Measurements from ENCODE around the gene RXFP4. TPM values are rescaled to one million over a fixed set of nuclear protein-coding genes. Genes with fewer than 3 reads are reported as not detected.
"Not testable (repeated sequence)": the region's sequence is repeated elsewhere in the genome, so short reads cannot be mapped to it uniquely, and the experiment has no call there.

RXFP4 gene
- polyA plus RNA-seq, 1 donor (not counting 4 experiments of a cell fraction or from before 2014, with no cell fraction given), result not detected

DNA sequence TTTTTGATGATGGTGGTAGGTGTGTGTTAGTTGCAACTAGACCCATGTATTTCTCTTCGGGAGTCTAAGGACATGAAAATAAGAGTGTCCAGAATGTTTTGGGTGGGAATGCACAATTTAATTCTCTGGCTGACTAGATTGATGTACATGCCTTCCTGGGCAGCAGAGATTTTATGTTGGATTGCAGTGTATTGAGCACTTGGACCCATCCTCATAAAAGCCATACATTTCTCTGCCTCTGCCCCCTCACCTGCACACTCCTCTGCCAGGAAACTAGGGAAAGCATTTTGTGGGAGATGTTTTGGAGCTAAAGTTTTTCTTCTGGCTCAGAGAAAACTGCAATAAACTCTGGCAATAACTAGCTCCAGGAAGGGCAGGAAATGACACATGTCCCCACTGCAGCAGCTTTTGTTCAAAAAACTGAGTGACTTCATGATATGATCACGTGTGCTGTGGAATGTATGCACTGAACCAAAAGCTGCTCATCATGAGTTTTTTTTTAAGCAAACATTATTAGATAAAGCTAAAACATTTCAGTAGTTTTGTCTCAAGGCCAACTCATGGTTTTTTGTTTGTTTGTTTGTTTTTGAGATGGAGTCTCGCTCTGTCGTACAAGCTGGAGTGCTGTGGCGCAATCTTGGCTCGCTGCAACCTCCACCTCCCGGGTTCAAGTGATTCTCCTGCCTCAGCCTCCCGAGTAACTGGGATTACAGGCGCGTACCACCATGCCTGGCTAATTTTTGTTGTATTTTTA, 47.9 kb upstream of the RXFP4 start:
- H3K9me1 ChIP-seq (ENCODE audit: control insufficient read depth, extremely low read depth, insufficient read depth, low read length), result no peaks in the 10 kb centered on the region
- no peaks in the 10 kb centered on the region for H3K79me2 ChIP-seq (ENCODE audit: control insufficient read depth, insufficient read depth, low read length)
- TF ChIP-seq EZH2 (IDR thresholded peaks at IDR 0.05; ENCODE audit: low read length), result no peak
- TF ChIP-seq, protein P1, sequence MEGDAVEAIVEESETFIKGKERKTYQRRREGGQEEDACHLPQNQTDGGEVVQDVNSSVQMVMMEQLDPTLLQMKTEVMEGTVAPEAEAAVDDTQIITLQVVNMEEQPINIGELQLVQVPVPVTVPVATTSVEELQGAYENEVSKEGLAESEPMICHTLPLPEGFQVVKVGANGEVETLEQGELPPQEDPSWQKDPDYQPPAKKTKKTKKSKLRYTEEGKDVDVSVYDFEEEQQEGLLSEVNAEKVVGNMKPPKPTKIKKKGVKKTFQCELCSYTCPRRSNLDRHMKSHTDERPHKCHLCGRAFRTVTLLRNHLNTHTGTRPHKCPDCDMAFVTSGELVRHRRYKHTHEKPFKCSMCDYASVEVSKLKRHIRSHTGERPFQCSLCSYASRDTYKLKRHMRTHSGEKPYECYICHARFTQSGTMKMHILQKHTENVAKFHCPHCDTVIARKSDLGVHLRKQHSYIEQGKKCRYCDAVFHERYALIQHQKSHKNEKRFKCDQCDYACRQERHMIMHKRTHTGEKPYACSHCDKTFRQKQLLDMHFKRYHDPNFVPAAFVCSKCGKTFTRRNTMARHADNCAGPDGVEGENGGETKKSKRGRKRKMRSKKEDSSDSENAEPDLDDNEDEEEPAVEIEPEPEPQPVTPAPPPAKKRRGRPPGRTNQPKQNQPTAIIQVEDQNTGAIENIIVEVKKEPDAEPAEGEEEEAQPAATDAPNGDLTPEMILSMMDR (optimal IDR thresholded peaks at IDR 0.05 in 1 of 3, IDR thresholded peaks at IDR 0.05 in 1 of 3, conservative IDR thresholded peaks at IDR 0.05 in 1 of 3; ENCODE audit: extremely low read depth in 1 of 3, insufficient read depth in 2 of 3, low read length in 3 of 3), result no peak
- peak overlapping the region; percentile 92 for H3K4me2 ChIP-seq (ENCODE audit: control insufficient read depth, extremely low read depth, insufficient read depth, low read depth, low read length)
- H3K36me3 ChIP-seq (ENCODE audit: control insufficient read depth in 2 of 2, extremely low read depth in 1 of 2, insufficient read depth in 2 of 2, low read length in 2 of 2), result peaks cover 2 to 4% of the 10 kb centered on the region in 2 experiments
- peak overlapping the region; percentile 56 for H3K9ac ChIP-seq (ENCODE audit: control insufficient read depth, extremely low read depth, insufficient read depth, low read length)
- peak overlapping the region in 2 of 3 experiments; percentile 35 to 41 for H3K4me3 ChIP-seq (ENCODE audit: control insufficient read depth in 2 of 3, extremely low read depth in 1 of 3, insufficient read depth in 2 of 3, low read depth in 1 of 3, low read length in 3 of 3)
- H3K9me3 ChIP-seq (ENCODE audit: control insufficient read depth, low read depth, low read length), result no peaks in the 10 kb centered on the region
- H3K27me3 ChIP-seq (ENCODE audit: control insufficient read depth, extremely low read depth, insufficient read depth, low read length), result no peaks in the 10 kb centered on the region
- H2AFZ ChIP-seq (ENCODE audit: control insufficient read depth, low read length), result no peak overlapping the region
- peaks cover 21% of the 10 kb centered on the region for H3K4me1 ChIP-seq (ENCODE audit: control insufficient read depth, extremely low read depth, insufficient read depth, low read length)
- FAIRE-seq, result peak; percentile 96
- H4K20me1 ChIP-seq (ENCODE audit: control insufficient read depth, extremely low read depth, insufficient read depth, low read length), result no peaks in the 10 kb centered on the region
- peak overlapping the region; percentile 84 for H3K27ac ChIP-seq (ENCODE audit: control insufficient read depth, insufficient read depth, low read length)
- DNase-seq (ENCODE audit: low read depth, low spot score), result no peak
- dilution Hi-C loops (cut with MboI; ENCODE audit: extremely low pct_ligation_motif_present, low sequenced_read_pairs), result no loop called here

DNA sequence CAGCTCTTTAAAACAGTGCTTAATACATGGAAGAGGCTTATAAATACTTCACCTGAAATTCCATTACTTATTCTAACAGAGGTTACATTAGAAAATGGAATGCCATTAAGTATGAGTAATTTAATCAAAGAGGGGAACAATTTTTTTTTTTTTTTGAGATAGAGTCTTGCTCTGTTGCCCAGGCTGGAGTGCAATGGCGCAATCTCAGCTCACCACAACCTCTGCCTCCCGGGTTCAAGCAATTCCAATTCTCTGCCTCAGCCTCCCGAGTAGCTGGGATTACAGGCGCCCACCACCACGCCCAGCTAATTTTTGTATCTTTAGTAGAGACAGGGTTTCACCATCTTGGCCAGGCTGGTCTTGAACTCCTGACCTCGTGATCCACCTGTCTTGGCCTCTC, 45.8 kb upstream of the RXFP4 start:
- Histone ChIP-seq H3K4me1 (ENCODE audit: control insufficient read depth, extremely low read depth, insufficient read depth, low read length) (peaks cover 21% of the 10 kb centered on the region), H3K36me3 (ENCODE audit: control insufficient read depth in 2 of 2, extremely low read depth in 1 of 2, insufficient read depth in 2 of 2, low read length in 2 of 2) (peaks cover 8 to 16% of the 10 kb centered on the region in 2 experiments)
- H3K9ac ChIP-seq (ENCODE audit: control insufficient read depth, extremely low read depth, insufficient read depth, low read length); H3K27me3 ChIP-seq (ENCODE audit: control insufficient read depth, extremely low read depth, insufficient read depth, low read length); H3K79me2 ChIP-seq (ENCODE audit: control insufficient read depth, insufficient read depth, low read length); DNase-seq (ENCODE audit: low read depth, low spot score); H2AFZ ChIP-seq (ENCODE audit: control insufficient read depth, low read length); H3K4me3 ChIP-seq (ENCODE audit: control insufficient read depth in 2 of 3, extremely low read depth in 1 of 3, insufficient read depth in 2 of 3, low read depth in 1 of 3, low read length in 3 of 3); H3K4me2 ChIP-seq (ENCODE audit: control insufficient read depth, extremely low read depth, insufficient read depth, low read depth, low read length); H4K20me1 ChIP-seq (ENCODE audit: control insufficient read depth, extremely low read depth, insufficient read depth, low read length); H3K27ac ChIP-seq (ENCODE audit: control insufficient read depth, insufficient read depth, low read length); H3K9me3 ChIP-seq (ENCODE audit: control insufficient read depth, low read depth, low read length); dilution Hi-C loops (cut with MboI; ENCODE audit: extremely low pct_ligation_motif_present, low sequenced_read_pairs); H3K9me1 ChIP-seq (ENCODE audit: control insufficient read depth, extremely low read depth, insufficient read depth, low read length); FAIRE-seq: not testable (repeated sequence)

DNA sequence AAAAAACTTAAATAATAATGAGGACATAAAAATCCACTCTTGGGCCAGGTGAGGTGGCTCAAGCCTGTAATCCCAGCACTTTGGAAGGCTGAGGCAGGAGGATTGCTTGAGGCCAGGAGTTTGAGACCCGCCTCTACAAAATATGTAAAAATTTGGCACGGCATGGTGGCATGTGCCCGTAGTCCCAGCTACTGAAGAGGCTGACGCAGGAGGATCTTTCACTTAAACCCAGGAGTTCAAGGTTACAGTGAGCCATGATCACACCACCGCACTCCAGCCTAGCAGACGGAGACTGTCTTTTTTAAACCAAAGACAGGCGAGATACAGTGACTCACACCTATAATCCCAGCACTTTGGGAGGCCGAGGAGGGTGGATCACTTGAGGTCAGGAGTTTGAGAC, 45.0 kb upstream of the RXFP4 start:
- H3K4me3 ChIP-seq (ENCODE audit: control insufficient read depth in 2 of 3, extremely low read depth in 1 of 3, insufficient read depth in 2 of 3, low read depth in 1 of 3, low read length in 3 of 3); H3K9me3 ChIP-seq (ENCODE audit: control insufficient read depth, low read depth, low read length); H3K9me1 ChIP-seq (ENCODE audit: control insufficient read depth, extremely low read depth, insufficient read depth, low read length); H3K9ac ChIP-seq (ENCODE audit: control insufficient read depth, extremely low read depth, insufficient read depth, low read length); H3K79me2 ChIP-seq (ENCODE audit: control insufficient read depth, insufficient read depth, low read length); H4K20me1 ChIP-seq (ENCODE audit: control insufficient read depth, extremely low read depth, insufficient read depth, low read length); H3K27me3 ChIP-seq (ENCODE audit: control insufficient read depth, extremely low read depth, insufficient read depth, low read length); H3K27ac ChIP-seq (ENCODE audit: control insufficient read depth, insufficient read depth, low read length); FAIRE-seq; DNase-seq (ENCODE audit: low read depth, low spot score); H3K4me2 ChIP-seq (ENCODE audit: control insufficient read depth, extremely low read depth, insufficient read depth, low read depth, low read length); dilution Hi-C loops (cut with MboI; ENCODE audit: extremely low pct_ligation_motif_present, low sequenced_read_pairs); H2AFZ ChIP-seq (ENCODE audit: control insufficient read depth, low read length): not testable (repeated sequence)
- H3K4me1 ChIP-seq (ENCODE audit: control insufficient read depth, extremely low read depth, insufficient read depth, low read length), result peaks cover 21% of the 10 kb centered on the region
- peaks cover 10 to 16% of the 10 kb centered on the region in 2 experiments for H3K36me3 ChIP-seq (ENCODE audit: control insufficient read depth in 2 of 2, extremely low read depth in 1 of 2, insufficient read depth in 2 of 2, low read length in 2 of 2)

Data from keratinocyte (primary cell).